ENCODE data around the gene CHP2. TPM values are rescaled to one million over a fixed set of nuclear protein-coding genes. Genes with fewer than 3 reads are reported as not detected.
"Not testable (repeated sequence)": the region's sequence is repeated elsewhere in the genome, so short reads cannot be mapped to it uniquely, and the experiment has no call there.

CHP2 gene
- total RNA-seq, result not detected
- long read RNA-seq, result 0 reads

GRCh38 chr16:23754594-23755483, at the start of gene CHP2:
Gene CHP2 (plus strand): TSS chr16:23755026. CDS start chr16:23755050, 24 bp downstream.
- ATAC-seq, result no peak
- intact Hi-C loops (cut with micrococcal nuclease), result no loop called here
- DNase-seq, result peak; percentile 45

- DNase-seq, result no peak
- intact Hi-C loops (cut with micrococcal nuclease), result no loop called here
- ATAC-seq, result no peak
Measured at GRCh38 chr16:23705517-23705902, 49.3 kb upstream of the CHP2 start.

- DNase-seq (no peak), ATAC-seq (no peak)
- intact Hi-C loops (cut with micrococcal nuclease), result no loop called here
Measured at GRCh38 chr16:23706439-23706838, 48.4 kb upstream of the CHP2 start.

GRCh38 chr16:23709536-23709935, 45.3 kb upstream of the CHP2 start:
- ATAC-seq (no peak), DNase-seq (no peak)
- intact Hi-C loops (cut with micrococcal nuclease), result no loop called here

- intact Hi-C loops (cut with micrococcal nuclease), result no loop called here
- ATAC-seq, result no peak
- no peak for DNase-seq
Measured at GRCh38 chr16:23710008-23710407, 44.8 kb upstream of the CHP2 start.

GRCh38 chr16:23710504-23710903, 44.3 kb upstream of the CHP2 start:
- intact Hi-C loops (cut with micrococcal nuclease), result no loop called here
- DNase-seq, result no peak
- no peak for ATAC-seq

- ATAC-seq, result no peak
- intact Hi-C loops (cut with micrococcal nuclease), result no loop called here
Measured at GRCh38 chr16:23711785-23712184, 43.0 kb upstream of the CHP2 start.

GRCh38 chr16:23712976-23713375, 41.9 kb upstream of the CHP2 start, which contains the start of gene ERN2:
Gene ERN2 (minus strand): TSS chr16:23713222. CDS start chr16:23713187, 35 bp downstream.
- no peak for ATAC-seq
- DNase-seq, result no peak
- intact Hi-C loops (cut with micrococcal nuclease), result no loop called here

More at GRCh38 chr16:23711785-23712184, 43.0 kb upstream of the CHP2 start:
- DNase-seq, result no peak

- ATAC-seq, result no peak
- no peak for DNase-seq
- intact Hi-C loops (cut with micrococcal nuclease), result no loop called here
Measured at GRCh38 chr16:23716484-23716883, 38.3 kb upstream of the CHP2 start.

GRCh38 chr16:23722613-23723240, 32.1 kb upstream of the CHP2 start:
- DNase-seq; intact Hi-C loops (cut with micrococcal nuclease); ATAC-seq: not testable (repeated sequence)

GRCh38 chr16:23724096-23724784, 30.6 kb upstream of the CHP2 start:
- DNase-seq (no peak), ATAC-seq (no peak)
- intact Hi-C loops (cut with micrococcal nuclease), result no loop called here

GRCh38 chr16:23724785-23725131, 30.1 kb upstream of the CHP2 start:
- intact Hi-C loops (cut with micrococcal nuclease), result no loop called here
- no peak for ATAC-seq

GRCh38 chr16:23726710-23727109, 28.1 kb upstream of the CHP2 start:
- ATAC-seq (no peak), DNase-seq (no peak)
- intact Hi-C loops (cut with micrococcal nuclease), result no loop called here

More at GRCh38 chr16:23724785-23725131, 30.1 kb upstream of the CHP2 start:
- DNase-seq, result no peak

GRCh38 chr16:23728112-23728477, 26.7 kb upstream of the CHP2 start:
- intact Hi-C loops (cut with micrococcal nuclease), result no loop called here
- no peak for DNase-seq
- no peak for ATAC-seq

GRCh38 chr16:23729503-23730424, 25.1 kb upstream of the CHP2 start:
- no peak for DNase-seq
- ATAC-seq, result no peak
- intact Hi-C loops (cut with micrococcal nuclease), result no loop called here

- intact Hi-C loops (cut with micrococcal nuclease), result no loop called here
- DNase-seq (no peak), ATAC-seq (no peak)
Measured at GRCh38 chr16:23734176-23734893, 20.5 kb upstream of the CHP2 start.

GRCh38 chr16:23737423-23738028, 17.3 kb upstream of the CHP2 start:
- ATAC-seq; DNase-seq; intact Hi-C loops (cut with micrococcal nuclease): not testable (repeated sequence)

- no peak for DNase-seq
- intact Hi-C loops (cut with micrococcal nuclease), result no loop called here
- no peak for ATAC-seq
Measured at GRCh38 chr16:23739516-23739915, 15.3 kb upstream of the CHP2 start.

Data from left ventricle myocardium superior (tissue), 1 donor.